Measurements from ENCODE around the gene GPR137B.
A peak's percentile ranks its signal among the peaks of the same experiment; 100 is the strongest.

Gene GPR137B, protein sequence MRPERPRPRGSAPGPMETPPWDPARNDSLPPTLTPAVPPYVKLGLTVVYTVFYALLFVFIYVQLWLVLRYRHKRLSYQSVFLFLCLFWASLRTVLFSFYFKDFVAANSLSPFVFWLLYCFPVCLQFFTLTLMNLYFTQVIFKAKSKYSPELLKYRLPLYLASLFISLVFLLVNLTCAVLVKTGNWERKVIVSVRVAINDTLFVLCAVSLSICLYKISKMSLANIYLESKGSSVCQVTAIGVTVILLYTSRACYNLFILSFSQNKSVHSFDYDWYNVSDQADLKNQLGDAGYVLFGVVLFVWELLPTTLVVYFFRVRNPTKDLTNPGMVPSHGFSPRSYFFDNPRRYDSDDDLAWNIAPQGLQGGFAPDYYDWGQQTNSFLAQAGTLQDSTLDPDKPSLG

DNA sequence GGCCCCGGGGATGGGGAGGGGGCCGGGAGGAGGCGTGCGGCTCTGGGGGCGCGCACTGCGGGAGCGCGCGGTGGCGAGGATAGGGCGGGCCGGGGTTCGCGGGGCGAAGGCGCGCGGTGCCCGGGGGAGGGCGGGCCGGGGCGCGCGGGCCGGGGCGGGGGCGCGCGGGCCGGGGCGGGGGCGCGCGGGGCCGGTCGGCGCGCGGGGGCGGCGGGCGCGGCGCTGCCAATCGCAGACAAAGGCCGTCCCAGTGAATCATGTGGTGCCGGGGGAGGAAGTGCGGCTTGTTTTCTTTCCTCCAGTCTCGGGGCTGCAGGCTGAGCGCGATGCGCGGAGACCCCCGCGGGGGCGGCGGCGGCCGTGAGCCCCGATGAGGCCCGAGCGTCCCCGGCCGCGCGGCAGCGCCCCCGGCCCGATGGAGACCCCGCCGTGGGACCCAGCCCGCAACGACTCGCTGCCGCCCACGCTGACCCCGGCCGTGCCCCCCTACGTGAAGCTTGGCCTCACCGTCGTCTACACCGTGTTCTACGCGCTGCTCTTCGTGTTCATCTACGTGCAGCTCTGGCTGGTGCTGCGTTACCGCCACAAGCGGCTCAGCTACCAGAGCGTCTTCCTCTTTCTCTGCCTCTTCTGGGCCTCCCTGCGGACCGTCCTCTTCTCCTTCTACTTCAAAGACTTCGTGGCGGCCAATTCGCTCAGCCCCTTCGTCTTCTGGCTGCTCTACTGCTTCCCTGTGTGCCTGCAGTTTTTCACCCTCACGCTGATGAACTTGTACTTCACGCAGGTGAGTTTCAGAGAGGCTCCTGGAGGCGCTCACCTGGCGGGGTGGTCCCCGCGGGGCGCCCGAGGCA is at the start of gene GPR137B:
Gene GPR137B (plus strand): TSS at position 287 of the 851 bp plus-strand sequence. CDS start 84 bp downstream, at position 371.
- DNase-seq = peak; percentile 60

DNA sequence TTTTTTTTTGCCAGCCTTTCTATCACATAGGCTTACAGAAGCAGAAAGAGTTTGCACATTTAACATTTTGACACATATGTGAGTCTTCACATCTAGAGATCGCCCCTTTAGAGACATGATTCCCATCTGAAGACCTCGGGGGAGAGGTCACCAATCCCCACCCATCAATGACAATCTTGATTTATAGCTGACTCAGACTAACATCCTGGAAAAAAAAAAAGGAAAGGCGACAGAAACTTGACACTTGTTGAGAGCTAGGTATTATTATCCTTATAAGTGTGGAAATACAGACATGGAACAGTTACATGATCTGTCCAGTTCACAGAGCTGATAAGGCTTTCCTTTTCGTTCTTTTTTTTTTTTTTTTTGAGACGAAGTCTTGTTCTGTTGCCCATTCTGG is 49.4 kb upstream of the GPR137B start:
- no peak for DNase-seq

DNA sequence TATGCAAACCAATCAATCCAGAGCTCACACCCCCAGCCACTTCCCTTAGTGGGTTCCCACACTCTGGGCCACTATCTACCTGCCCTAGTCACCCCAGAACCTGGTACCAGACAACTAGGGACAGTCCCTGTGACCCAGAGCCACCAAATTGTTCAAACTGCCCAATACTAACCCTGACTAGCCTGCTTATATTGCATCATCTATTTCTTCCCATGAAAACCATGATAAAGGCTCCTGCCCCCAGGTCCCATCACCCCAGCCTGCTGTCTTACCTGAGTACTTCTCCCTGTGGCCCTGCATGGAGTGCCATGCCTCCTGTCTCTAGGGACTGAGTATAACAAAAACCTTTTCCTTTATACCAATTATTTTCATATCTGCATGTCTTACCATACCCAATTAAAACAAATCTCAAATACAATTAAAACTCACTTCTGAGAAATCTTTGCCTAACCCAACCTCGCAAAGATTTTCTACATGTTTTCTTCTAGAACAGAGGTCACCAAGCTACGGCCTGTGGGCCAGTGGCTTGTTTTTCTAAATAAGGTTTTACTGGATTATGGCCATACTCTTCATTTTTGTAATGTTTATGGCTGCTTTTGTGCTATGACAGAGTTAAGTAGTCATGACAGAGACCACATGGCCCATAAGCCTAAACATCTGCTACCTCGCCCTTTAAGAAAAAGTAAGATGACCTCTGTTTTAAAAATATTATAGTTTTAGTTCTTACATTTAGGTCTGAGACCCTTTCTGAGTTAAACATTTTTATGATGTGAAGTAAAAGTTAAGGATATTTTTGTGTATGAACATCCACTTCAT is 46.4 kb upstream of the GPR137B start:
- no peak for DNase-seq

DNA sequence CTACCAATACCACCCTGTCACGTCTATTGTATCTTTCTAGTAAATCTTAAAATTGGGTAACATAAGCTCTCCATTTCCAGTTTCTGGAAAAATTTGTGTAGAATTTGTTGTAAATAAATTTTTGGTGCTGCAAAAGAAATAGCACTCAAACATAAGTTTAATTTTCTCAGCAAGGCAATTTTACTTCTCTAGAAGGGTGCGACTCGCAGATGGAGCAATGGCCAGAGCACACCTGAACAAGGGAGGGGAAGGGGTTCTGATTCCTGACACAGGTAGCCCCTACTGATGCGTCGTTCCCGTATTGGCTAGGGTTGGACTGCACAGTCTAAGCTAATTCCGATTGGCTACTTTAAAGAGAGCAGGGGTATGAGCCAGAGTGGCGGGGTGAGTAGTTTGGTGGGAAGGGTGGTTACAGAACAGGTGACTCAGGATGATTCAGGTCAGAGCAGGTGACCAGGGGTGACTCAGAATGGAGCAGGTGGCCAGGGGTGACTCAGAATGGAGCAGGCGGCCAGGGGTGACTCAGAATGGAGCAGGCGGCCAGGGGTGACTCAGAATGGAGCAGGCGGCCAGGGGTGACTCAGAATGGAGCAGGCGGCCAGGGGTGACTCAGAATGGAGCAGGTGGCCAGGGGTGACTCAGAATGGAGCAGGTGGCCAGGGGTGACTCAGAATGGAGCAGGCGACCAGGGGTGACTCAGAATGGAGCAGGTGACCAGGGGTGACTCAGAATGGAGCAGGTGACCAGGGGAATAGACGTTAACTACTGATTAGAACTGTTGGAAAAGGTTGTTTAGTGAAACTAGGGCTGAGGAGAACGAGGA is 45.5 kb upstream of the GPR137B start:
- peak; percentile 37 for DNase-seq

DNA sequence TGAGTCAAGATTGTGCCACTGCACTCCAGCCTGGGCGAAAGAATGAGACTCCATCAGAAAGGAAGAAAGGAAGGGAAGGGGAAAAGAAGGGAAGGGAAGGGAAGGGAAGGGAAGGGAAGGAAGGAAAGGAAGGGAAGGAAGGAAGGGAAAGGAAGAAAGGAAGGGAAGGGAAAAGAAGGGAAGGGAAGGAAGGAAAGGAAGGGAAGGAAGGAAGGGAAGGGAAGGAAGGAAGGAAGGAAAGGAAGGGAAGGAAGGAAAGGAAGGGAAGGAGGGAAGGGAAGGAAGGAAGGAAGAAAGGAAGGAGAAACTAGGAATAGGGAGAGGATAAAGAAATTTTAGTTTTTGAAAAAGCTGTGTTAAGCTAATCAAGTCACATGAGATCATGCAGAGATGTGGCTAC is 44.1 kb upstream of the GPR137B start:
- DNase-seq = no peak

DNA sequence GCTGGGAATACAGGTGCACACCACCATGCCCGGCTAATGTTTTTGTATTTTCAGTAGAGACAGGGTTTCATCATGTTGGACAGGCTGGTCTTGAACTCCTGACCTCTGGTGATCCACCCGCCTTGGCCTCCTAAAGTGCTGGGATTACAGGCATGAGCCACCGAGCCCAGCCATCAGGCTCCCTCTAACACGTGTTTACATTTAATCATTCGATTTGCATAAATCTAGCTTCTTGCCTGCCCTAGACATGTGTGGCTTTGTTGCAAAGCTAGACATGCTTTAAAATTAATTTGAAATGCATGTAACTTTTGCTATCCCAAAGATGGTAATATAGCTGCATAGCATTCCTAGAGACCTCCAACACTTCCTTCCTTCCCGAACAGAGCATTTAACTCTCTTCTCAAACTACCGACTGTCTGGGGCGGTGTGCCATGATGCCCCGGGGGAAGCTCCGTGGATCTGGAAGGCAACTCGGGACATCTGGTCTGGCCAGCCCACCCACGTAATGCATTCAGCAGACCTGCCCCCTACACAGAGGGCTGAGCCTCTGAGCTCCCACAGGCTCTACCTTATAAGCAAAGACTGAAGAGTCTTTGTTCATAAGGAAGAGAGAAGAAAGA is 42.9 kb upstream of the GPR137B start:
- no peak for DNase-seq

DNA sequence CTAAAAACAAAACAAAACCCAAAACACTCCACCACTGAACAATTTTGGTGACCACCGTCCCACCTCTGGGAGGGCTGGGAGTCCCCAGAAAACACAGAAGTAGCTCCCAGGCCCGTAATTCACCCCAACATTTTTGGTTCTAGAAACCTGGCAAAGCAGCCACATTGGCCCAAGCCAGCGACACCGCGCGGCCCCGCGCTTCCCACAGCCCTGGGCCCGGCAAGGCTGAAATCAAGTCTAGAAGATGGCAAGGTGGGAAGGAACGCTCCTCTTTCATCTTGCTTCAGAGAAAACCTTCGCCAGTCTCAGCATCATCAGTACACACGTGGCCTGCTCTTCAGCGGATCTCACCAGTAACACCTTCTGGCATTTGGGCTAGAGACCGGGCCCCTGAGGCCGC is 41.5 kb upstream of the GPR137B start:
- DNase-seq = no peak

DNA sequence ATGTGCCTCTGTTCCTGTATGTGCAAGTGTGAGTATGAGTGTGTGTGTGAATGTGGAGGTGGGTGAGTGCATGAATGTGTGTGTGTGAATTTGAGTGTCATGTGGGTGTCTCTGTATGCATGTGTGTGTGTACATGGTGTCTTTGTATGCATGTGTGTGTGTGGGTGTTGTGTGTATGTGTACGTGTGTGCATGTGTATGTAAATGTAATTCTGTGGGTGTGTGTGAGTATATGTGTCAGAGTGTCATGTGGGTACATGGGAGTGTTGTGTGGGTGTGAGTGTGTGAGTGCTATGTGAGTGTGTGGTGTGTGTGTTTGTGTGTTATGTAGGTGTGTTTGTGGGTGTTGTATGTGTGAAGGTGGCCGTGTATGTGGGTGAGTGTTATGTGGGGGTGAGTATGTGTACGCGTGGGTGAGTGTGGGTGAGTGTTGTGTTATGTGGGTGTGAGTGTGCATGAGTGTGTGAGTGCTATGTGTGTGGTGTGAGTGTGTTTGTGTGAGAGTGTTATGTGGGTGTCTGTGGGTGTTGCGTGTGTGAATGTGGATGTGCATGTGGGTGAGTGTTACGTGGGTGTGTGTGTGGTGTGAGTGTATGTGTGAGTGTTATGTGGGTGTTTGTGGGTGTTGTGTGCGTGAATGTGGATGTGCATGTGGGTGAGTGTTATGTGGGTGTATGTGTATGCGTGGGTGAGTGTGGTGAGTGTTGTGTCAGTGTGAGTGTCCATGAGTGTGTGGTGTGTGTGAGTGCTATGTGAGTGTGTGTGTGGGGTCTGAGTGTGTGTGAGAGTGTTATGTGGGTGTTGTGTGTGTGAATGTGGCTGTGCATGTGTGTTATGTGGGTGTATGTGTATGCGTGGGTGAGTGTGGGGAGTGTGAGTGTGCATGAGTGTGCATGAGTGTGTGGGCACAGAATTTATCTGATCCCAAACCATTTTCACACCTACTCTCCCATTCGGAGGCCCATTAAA is 40.8 kb upstream of the GPR137B start:
- DNase-seq = no peak

DNA sequence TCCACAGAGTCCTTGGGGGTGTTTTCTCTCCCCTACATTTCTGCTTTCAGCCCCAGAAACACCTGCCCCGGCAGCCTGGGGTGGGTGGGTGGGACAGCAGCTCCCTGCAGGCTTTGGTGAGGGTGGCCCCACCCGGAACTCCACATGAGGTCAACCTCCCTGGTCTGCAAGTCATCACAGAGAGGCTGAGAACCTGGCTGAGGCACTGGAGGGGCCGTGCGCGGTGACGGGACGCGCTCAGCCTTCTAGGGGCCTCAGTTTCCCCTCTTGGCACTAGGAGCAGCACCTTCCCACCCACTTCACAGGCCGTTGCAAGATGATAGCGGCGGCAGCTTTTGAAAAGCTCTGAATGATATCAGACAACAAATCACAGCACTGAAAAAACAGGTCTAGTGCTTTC is 39.7 kb upstream of the GPR137B start:
- no peak for DNase-seq

DNA sequence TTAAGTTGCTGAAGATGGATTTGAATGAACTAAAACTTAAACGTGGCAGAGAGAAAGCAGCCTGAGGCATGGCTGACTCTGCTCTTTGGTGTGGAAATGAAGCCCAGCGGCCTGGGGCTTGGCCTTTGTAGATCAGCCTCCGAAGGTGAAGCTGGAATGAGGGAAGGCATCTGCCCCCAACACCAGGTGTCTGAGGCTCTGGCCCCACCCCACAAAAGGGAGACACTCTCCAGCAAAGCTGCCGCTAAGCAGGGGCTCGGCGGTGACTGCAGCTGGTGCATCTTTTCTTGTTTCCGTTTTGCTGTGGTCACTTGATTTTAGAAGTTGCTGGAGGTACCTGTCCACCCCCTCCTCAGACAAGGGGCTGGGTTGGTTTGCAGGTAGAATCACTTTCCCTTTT is 39.3 kb upstream of the GPR137B start:
- DNase-seq = no peak

DNA sequence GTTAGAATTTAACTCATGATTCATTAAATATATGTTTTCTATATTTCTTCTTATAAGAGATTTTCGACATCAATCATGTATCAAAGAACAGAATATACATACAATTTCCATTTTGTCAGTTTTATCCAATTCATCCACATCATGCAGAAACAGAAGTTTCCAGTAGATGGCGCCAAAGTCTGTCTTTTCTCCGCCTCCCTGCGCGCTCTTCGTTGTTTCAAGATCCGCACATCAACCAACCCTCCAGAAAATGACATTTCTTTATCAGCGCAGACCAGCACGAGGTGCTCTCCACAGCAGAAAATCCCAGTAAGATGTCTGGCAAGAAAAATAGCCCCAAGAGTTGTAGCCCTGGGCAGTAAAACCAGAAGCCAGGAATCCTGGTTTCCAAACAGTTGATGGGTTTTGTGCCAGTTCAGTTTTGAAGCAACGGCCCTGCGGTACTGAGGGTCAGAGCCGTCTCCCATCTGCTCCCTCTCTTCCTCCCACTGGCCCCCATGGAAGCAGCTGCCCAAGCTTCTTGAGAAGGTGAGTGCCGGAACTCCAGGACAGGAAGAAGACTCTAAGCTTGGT is 38.6 kb upstream of the GPR137B start:
- peak; percentile 60 for DNase-seq

DNA sequence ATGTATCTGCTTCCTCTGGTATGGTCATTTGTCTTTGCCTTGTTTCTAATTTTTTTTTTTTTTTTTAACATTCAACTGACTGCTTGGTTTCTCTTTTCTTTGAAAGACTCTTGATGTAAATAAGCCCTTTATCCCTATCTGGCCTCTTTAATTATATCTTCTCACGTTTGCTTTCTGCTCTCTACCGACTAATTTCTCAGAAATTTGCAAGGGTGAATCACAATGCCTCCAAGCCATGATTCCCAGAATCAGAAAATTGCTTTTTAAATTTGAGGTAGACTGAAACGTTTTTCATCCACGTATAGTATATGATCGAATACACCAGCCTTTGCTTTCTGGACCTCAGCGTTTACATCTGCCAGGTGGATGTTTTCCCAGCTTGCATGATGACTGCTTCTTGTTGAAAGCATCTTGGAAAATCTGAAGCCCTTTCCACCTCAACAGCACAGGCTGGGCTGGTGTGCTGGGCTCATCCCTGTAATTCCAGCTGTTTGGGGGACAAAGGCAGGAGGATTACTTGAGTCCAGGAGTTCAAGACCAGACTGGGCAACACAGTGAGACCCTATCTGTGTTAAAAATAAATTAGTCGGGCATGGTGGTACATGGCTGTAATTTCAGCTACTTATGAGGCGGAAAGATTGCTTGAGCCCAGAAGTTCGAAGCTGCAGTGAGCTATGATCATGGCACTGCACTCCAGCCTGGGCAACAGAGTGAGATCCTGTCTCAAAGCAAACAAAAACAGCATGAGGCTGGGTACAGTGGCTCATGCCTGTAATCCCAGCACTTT is 35.0 kb upstream of the GPR137B start:
- no peak for DNase-seq

DNA sequence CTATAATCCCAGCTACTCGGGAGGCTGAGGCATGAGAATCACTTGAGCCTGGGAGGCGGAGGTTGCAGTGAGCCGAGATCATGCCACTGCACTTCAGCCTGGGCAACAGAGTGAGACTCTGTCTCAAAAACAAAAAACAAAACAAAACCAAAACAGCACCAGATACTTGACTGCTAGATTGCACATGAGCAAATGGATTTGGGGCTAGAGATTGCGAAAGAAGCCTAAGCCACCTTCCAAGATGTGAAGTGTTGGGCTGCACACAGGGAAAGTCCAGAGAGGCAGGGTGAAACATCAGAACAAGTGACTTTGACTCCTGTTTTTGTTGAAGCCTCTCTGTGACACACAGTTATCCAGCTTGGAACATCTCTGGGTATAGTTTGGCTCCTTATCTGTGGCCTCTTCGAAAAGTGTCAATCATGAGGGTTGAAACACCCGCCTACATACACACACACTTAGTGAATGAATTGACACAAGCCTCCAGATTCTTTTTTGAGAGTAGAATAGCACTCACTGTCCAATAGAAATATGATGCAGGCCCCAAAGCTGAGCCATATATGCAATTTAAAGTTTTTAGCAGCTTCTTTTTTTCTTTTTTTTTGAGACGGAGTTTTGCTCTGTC is 34.2 kb upstream of the GPR137B start:
- DNase-seq = no peak

DNA sequence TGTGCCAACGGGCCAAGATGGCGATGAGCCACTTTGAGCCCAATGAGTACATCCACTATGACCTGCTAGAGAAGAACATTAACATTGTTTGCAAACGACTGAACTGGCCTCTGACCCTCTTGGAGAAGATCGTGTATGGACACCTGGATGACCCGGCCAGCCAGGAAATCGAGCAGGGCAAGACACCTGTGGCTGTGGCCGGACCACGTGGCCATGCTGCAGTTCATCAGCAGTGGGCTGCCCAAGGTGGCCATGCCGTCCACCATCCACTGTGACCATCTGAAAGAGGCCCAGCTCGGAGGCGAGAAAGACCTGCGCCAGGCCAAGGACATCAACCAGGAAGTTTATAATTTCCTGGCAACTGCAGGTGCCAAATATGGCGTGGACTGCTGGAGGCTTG is 32.2 kb upstream of the GPR137B start:
- DNase-seq = no peak

DNA sequence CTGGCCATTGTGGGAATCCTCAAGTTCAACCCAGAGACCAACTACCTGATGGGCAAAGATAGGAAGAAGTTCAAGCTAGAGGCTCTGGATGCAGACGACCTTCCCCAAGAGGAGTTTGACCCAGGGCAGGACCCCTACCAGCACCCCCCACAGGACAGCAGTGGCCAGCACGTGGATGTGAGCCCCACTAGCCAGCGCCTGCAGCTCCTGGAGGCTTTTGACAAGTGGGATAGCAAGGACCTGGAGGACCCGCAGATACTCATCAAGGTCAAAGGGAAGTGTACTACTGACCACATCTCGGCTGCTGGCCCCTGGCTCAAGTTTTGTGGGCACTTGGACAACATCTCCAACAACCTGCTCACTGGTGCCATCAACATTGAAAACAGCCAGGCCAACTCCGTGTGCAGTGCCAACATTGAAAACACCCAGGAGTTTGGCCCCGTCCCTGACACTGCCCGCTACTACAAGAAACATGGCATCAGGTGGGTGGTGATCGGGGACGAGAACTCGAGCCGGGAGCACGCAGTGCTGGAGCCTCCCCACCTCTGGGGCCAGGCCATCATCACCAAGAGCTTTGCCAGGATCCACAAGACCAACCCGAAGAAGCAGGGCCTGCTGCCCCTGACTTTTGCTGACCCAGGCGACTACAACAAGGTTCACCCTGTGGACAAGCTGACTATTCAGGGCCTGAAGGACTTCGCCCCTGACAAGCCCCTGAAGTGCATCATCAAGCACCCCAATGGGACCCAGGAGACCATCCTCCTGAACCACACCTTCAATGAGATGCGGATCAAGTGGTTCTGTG is 30.6 kb upstream of the GPR137B start:
- DNase-seq = no peak

DNA sequence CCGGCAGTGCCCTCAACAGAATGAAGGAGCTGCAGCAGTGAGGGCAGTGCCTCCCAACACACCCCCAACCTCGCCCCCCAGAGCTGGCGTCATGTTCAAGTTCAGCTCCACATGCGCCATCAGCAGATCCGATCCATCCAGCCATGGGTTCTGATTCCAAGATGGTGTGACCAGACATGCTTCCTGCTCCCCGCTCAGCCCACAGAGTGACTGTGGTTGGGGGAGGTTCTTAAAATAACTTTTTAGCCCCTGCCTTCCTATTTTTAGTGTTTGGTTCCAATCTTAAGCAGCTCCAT is 30.1 kb upstream of the GPR137B start:
- no peak for DNase-seq

DNA sequence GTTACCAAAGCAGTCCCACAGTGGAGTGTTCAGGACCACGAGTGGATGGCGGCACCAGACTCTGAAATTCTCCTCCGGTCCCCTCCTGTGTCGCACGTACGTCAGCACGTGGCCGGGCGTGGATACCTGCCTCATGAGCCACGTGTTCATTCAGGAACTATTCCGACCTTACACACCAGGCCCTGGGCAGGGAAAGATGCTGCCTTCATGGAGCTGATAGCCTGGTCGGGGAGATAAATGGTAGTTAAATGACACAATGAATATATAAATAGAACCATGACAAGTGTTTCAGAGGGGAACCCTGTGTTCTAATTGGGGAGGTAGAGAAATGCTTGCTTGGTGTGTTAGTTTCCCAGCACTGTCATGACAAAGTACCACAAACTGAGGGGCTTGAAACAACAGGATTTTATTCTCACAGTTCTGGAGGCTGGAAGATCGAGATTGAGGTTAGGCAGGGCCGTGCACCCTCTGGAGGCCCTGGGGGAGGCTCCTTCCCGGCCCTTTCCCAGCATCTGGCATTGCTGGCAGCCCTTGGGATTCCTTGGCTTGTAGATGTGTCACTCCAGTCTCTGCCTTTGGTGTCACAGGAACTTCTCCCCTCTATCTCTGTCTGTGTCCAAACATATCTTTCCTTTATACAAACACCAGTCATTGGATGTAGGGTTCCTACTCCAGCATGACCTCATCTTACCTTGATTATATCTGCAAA is 28.9 kb upstream of the GPR137B start:
- no peak for DNase-seq

All from NCI-H2171 treated with DMSO at 0.1 percent for 48 hours (cell line).